IPS-18c (cell line): ENCODE results near the gene PRDM16.

Experiments
- H3K4me3 ChIP-seq: 2 replicates; pipeline ENCODE4 v1.7.0; 2013; ENCODE audit warnings: low read depth, mild to moderate bottlenecking, low read length, moderate library complexity; ENCODE audit not compliant: insufficient read depth
- H3K9me3 ChIP-seq: one replicate; pipeline ENCODE4 v1.6.1; 2013; ENCODE audit warnings: mild to moderate bottlenecking, low read length, moderate library complexity; ENCODE audit not compliant: control insufficient read depth, insufficient read depth

The PRDM16 gene

DNA sequence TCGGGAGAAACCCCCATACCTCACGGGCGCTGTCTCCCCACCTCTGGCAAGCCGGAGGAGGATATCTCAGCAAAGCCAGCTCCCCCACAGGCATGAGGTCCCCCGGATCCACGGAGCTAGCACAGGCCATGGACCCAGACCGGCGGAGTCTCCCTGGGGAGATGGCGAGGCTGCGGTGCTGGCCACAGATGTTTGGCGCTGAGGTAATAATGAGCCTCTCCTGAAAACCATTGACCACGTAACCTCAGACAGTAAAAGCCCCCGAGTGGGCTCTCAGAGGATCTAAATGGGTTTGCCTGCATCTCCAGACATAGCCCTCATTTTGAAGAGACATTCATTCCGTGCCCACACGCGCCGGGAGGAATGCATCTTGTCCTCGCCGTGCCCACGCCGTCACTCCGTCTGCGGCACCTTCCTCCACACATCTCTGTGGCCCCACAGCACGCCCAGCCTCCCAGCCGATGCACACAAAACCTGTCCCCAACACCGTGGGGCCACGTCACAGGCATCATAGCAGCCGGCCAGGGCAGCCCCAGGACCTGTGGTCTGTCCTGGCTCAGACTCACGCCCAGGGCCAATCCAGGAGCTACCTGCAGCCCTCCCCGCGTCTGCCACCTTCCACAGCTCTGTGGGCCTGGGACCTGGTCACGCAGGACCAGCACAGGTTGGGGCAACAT, 150.9 kb downstream of the PRDM16 start:
- Histone ChIP-seq H3K4me3 (no peak overlapping the region), H3K9me3 (peaks cover 2% of the 10 kb centered on the region)

DNA sequence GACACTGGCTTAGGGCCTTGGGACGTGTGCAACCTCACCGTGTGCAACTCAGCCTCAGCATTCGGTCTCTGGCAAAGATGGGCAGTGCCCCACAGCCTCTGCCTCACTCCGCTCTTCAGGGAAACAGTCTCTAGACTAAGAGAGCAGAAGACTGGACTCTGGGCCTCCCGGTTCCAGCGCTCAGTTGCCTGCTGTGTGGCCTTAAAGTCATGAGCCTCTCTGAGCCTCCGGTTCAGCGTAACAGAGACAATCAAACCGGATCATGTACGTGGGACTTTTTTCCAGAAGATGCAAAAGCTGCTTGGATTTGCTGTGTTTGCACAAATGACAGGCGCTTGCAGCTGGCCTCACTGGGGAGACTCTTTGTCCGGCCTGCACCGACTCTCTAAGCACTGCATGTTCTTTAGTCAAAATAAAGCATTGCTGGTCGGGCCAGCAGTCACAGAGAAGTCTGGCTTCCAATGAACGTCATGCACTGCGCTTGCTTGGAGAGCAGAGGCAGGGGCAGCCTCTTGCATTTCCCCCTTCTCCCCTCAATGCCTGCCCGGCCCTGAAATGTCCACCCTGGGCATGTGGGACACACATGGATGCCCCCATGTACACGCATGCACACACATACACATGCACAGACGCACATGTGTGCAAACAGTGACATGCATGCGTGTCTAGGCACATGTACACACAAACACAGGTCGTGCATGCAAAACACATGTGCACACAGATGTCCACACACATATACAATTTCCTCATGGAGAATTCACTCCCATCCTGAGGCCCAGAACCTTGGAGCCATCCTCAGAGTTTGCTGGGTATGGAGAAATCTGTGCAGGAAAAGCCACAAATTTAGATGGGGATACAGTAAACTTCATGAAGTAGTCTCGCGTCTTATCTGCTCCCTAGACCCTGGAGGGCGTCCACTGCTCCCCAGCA, 152.4 kb downstream of the PRDM16 start:
- Histone ChIP-seq H3K4me3 (no peak overlapping the region), H3K9me3 (peaks cover 2% of the 10 kb centered on the region)

DNA sequence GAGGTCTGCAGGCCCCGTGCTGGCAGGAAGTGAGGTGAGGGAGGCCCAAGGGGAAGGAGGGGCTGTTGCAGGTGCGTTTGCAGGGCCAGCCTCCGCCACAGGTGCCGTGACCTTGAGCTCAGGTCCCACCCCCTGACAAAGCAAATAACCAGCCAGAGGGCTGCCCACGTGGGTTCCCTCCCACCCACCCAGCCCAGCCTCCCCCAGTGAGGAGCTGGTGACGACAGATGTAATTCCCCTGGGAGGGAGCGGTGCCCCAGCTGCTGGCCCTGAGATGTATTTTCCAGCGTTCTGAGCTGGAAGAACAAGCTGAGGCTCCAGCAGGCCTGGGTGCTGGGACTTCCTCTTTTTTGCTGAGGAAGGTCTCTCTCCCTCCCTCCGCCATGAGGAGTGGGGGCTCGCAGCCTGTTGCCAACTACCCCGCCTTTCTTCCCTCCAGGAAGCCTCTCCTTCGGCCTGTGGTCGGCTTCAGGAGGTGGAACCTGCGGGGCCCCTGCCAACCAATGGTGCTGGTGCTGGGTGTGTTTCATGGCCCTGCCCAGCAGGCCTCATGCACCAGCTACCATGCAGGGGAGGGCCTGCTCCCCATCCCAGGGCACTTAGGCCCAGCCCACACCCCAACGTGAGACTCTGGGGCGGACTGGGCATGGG, 153.2 kb downstream of the PRDM16 start:
- H3K9me3 ChIP-seq, result peaks cover 2% of the 10 kb centered on the region
- no peak overlapping the region; the same call in 1 of the 2 replicates for H3K4me3 ChIP-seq

DNA sequence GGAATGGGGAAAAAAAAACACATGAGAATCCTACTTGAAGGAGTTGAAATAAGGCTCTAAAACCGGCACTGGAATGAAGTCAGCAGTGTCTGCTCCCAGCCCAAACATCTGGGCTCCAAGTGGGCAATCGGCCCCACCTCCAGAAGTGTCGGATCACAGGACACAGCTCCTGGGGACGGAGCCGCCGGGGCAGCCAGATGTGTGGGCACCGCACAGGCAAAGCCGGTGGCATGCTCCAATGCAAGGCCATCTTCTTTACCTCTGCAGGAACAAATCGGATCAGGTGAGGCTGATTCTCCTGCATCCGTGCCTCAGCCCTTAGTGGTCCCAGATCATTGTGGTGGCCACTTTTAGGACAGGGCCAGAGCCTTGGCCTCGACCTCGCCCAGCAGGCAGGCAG, 156.7 kb downstream of the PRDM16 start:
- peaks cover 2% of the 10 kb centered on the region for H3K9me3 ChIP-seq
- H3K4me3 ChIP-seq, result no peak overlapping the region

DNA sequence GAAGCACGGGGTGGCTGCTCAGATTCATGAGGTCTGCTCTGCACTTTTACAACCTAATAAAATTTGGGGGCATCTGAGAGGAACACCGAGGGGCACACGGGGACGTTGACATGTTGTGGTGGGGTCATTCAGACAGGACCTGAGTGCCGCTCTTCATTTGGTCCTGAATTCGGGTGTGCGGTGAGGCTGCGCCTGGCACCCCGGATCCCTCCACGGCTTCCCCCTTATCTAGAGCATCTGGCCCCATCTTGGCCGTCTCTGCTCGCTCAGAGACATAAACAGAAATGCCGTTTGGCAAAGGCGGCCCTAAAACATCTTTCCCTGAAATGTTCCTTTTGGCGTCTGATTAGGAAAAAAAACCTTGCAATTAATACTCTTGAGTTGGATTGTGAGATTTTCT, 157.2 kb downstream of the PRDM16 start:
- Histone ChIP-seq H3K9me3 (no peaks in the 10 kb centered on the region), H3K4me3 (no peak overlapping the region)

DNA sequence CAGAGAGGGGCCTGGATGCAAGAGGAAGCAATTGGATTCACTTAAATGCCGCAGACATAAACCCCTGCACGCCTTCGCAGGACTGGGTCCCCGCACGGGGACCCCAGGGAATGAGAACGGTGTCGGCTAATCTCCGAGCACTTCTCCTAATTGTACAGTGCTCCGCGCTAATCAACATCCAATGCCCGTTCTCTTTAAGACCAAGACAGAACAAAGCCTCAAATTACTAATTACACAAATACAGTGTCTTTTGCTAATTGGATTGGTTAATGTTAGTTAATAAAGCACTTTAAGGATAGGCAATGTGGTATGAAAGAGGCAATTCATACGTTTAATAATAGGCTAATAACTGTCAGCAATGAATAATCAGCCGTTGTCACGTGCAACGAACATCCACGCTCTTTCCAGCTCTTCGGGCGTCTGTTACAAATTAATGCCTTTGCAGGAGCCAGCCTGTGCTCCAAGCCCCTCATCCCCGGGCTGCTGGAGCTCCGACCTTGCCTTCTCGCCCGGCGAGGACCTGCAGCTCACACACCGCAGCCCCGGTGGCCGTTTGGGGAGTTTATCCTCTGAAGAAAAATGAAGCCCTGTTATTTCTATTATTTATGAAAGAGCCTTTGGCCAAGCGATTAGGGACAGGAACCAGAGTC, 157.8 kb downstream of the PRDM16 start:
- no peaks in the 10 kb centered on the region for H3K9me3 ChIP-seq
- H3K4me3 ChIP-seq, result no peak overlapping the region

DNA sequence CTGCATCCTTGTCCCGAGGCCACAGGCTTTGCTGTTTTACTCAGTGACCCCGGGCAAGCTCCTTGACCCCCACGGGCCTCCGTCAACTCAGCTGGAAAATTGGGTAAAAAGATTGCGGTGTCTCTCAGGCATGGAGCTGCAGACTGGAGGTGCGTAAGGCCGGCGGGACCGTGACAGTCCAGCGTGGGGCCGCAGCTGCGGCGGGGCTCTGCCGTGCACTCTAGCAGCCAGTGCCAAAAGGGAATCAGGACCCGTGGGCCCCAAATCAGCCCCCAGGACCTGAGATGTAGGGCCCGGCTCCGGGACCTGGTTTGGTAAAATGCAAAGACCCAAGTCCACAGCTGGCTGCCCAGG, 158.3 kb downstream of the PRDM16 start:
- H3K9me3 ChIP-seq, result no peaks in the 10 kb centered on the region
- H3K4me3 ChIP-seq, result no peak overlapping the region

DNA sequence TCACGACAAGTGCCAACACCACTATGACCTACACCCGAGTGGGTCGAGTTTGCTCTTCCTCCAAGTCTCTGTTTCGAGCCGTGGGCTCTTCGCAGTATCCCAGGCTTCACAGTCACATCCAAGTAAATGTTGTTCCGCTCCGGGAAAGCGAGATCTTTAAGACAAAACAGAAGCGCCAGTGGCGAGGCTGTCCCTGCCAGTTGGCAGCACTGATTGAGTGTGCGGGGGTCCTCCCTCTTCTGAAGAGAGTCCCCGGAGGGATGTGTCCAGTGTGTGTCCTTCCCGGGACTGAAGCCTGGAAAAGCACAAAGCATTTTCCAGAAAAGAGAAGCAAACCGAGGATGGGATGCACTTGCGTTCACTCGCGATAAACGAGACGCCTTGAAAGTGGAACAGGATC, 158.9 kb downstream of the PRDM16 start:
- H3K9me3 ChIP-seq, result no peaks in the 10 kb centered on the region
- no peak overlapping the region for H3K4me3 ChIP-seq

DNA sequence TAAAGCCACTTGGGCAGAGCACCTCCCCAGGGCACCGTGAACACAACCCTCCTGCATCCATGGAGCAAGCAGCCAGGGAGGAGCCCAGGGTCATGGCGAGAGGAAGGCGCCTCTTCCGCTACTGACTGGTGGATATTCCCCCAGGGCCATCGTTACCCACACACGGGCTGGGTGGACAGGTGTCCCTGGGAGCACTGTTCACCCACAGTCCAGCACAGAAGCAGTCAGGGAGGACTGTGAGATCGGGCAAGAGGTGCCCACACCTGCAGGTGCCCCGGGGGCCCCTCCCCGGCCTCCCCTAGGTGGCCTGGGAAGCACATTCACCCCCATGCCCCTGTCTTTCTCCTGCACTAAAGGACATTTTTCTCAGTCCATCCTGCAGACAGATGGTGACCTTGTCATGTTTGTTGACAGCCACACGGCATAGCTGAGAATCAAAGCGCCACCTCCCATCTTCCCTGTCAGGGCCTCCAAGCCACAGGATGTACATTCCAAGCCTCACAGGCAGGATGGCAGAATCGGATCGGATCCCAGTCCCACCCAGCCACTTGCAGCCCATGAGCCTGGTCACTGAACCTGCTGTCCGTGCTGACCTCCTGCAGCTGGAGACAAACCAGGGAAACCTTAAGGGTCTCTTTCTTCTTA, 160.2 kb downstream of the PRDM16 start:
- Histone ChIP-seq H3K9me3 (no peaks in the 10 kb centered on the region), H3K4me3 (no peak overlapping the region)

DNA sequence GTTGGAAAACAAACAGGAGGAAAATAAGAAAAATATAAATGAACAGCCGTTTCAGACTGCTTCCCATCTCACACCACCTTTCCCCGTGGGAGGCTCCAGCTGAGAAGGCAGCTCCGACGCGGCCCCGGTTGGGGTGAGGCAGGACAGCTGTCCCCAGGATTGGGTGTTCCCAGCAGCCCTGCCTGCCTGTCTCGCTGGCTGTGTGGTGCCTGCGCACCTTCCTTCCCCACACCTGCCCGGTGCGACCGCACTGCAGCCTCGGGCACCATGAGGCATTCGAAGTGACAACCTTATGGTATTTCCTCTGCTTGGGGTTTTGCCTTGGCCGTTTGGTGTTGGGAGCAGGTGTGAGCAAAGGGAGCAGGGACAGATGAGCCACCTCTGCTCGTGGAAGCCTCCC, 161.6 kb downstream of the PRDM16 start:
- no peak overlapping the region for H3K4me3 ChIP-seq
- H3K9me3 ChIP-seq, result no peaks in the 10 kb centered on the region

DNA sequence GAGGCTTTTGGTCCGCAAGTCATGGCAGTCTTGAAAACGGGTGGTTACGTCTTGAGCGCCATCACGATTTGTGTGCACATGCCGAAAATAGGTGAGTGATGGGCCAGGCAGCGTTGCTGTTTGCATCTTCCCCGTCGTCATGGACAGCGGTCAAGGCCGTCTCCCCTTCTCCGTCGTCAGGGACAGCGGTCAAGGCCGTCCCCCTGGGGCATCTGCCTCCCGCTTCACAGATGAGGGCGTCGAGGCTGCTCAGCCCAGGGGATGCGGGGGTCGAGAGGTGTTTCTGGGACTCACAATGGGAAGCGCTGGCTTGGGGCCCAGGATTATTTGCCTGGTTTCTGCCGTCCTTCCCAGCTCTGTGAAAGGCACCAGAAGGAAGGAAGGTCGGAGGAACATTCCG, 162.2 kb downstream of the PRDM16 start:
- H3K4me3 ChIP-seq, result no peak overlapping the region
- no peaks in the 10 kb centered on the region for H3K9me3 ChIP-seq

DNA sequence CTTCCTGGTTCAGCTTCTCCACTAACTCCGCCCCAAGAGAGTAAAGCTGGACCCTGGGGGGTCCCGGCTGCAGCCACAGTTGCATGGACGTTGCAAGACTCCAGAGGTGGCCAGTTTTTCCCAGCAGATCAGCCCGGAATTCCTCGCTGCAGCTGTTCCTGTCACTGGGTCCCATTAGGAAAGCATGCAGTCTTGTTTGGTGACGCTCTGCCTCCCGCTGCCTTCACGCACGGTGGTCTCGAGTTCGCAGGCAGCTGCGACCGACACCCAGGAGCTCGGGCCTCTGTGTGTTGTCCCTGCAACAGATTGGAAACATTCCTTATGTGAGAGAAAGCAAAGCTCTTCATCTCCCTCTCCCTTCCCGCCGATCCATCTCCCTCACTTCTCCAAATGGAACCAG, 162.8 kb downstream of the PRDM16 start:
- H3K9me3 ChIP-seq, result no peaks in the 10 kb centered on the region
- no peak overlapping the region for H3K4me3 ChIP-seq

DNA sequence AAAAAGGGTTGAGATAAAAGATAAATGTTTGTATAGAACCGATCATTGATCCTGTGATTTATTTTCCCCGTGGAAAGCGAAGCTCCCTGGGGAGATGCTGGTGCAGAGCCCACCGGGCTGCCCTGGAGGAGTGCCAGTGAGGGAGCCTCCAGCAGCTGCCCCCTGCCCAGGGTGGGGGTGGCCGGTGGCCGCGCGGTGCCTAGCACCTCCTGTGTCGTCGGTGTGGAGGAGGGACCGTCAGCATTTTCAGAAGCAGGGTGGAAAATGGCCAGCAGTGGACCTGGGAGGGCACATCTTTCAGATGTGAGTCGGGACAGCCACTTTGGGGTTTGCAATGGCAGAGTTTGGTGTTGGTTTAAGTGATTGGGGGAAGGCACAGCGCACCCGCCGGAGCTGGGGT, 164.0 kb downstream of the PRDM16 start:
- H3K9me3 ChIP-seq, result no peaks in the 10 kb centered on the region
- no peak overlapping the region for H3K4me3 ChIP-seq

DNA sequence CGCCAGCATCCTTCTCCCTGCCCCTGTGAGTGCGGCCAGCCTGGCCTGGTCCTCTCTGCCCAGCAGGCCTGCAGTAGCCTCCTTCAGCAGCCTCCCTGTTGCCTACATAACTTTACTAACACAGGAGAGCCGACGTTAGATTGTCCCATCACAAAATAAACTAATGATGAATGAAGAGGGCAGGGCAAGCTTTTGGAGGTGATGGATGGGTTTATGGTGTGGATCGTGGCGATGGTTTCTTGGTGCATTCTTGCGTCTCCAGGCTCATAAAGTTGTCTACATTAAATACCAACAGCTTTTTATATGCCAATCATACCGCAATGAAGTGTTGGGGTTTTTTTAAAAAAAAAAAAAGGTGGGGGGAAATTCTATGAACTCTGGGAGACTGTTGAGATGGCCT, 164.5 kb downstream of the PRDM16 start:
- Histone ChIP-seq H3K4me3 (no peak overlapping the region), H3K9me3 (no peaks in the 10 kb centered on the region)

DNA sequence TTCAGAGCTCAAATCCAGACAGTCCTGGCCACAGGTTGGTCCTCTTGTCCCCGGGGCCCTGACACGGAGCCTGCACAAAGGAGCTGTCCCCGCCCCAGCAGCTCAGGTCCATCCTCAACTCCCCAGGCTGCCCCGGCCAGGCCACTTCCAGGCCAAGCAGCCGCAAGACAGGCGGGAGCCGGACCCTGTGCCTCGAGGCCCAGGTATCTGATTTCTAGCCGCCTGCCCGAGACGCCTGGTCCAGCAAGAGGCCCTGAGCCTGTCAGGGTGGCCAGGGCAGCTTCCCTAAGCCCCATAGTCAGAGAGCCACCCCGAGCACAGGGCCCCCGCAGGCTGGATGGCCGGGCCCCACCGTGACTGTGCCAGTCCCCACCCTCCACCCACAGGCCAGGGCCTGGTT, 165.3 kb downstream of the PRDM16 start:
- H3K4me3 ChIP-seq, result no peak overlapping the region
- no peaks in the 10 kb centered on the region for H3K9me3 ChIP-seq

DNA sequence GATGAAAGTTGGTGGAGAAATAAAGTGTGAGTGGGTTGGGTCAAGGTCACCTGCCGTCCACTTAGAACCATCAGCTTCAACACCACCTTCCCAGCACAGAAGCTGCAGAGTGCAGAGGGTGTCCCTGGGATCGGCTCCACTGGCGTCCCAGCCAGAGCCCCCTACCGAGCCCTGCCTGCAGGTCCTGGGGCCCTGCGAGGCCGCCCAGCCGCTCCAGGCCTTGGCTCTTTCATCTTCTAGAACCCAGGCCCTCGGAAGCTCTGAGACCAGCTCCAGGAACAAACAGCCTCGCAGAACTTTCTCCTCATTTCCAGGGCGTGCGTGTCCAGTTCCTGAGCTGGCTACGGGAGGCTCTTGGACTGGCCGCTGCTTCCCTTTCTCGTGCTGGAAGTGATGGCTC, 166.0 kb downstream of the PRDM16 start:
- Histone ChIP-seq H3K4me3 (no peak overlapping the region), H3K9me3 (no peaks in the 10 kb centered on the region)

DNA sequence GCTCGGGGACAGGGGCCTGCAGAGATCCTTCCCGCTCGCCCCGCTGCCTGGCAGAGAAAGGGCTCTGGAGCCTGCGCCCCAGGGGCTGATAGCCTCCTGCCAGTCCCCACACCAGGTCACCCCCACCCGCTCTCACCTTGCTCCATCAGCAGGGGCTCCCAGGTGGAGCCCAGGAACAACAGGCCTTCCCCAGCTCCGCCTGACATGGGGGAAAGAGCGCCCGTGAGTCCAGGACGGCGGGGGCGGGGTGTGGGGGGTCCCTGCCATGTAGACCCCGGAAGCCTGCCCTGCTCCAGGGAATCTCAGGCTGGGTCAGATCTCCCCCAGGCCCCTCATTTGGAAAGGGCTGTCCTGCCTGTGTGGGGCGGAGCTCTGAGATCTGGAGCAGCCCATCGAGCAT, 166.5 kb downstream of the PRDM16 start:
- Histone ChIP-seq H3K9me3 (no peaks in the 10 kb centered on the region), H3K4me3 (no peak overlapping the region)
